D721Med (cell line): ENCODE data around the gene LRRC52.
"Not testable (repeated sequence)": the region's sequence is repeated elsewhere in the genome, so short reads cannot be mapped to it uniquely, and the experiment has no call there.

Experiments
- DNase-seq: peaks from one replicate; pipeline ENCODE4 v3.0.0; 2011; ENCODE audit warnings: low spot score; ENCODE audit not compliant: insufficient read length
- FAIRE-seq: peaks from 2 replicates; lab custom pipeline; 2011; peaks lifted over from hg19 to GRCh38; lab: Jason Lieb, UNC
- TF ChIP-seq, protein P1 (sequence below): IDR thresholded peaks from 2 replicates; pipeline ENCODE4 v1.5.1; 2012; ENCODE audit warnings: mild to moderate bottlenecking, control low read depth; ENCODE audit not compliant: insufficient read depth; ENCODE audit errors: missing control alignments

The LRRC52 gene

DNA sequence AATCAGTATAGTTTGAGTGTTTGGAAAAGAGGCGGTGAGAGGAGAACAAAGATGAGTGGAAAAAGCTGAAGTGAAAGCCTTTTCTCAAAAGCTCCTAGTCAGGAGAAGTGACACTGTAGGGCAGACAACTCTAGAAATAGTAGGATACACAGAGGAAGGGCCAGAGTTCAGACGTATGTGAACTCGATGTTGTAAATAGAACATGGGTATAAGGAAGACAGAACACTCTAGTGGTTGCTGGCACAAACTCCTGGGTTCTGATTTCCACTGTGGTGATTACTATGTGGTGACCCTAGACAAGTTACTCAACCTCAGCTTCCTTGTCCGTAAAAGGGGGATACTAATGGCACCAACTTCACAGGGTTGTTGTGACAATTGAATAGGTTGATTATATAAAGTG is 57.0 kb downstream of the LRRC52 start:
- no peak for FAIRE-seq
- no peak for DNase-seq

DNA sequence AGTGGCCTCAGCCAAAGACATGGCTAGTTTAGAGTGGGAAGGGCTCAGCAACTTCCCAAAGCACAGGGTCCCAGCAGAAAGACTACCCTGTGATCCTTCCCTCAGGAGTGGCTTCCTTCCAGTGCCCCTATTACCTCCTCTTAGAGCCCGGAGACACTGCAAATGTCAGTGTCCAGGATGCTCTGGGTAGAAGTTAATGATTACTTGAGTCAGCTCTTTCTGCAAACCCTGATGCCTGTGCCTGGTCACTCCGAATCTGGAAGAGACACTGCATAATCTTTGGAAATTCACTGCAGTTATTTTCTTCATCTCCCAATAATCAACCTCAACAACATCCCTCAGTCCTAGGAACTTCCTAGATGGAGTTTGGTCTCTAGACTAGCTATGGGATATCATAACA is 60.0 kb downstream of the LRRC52 start:
- no peak for FAIRE-seq
- TF ChIP-seq, protein P1, sequence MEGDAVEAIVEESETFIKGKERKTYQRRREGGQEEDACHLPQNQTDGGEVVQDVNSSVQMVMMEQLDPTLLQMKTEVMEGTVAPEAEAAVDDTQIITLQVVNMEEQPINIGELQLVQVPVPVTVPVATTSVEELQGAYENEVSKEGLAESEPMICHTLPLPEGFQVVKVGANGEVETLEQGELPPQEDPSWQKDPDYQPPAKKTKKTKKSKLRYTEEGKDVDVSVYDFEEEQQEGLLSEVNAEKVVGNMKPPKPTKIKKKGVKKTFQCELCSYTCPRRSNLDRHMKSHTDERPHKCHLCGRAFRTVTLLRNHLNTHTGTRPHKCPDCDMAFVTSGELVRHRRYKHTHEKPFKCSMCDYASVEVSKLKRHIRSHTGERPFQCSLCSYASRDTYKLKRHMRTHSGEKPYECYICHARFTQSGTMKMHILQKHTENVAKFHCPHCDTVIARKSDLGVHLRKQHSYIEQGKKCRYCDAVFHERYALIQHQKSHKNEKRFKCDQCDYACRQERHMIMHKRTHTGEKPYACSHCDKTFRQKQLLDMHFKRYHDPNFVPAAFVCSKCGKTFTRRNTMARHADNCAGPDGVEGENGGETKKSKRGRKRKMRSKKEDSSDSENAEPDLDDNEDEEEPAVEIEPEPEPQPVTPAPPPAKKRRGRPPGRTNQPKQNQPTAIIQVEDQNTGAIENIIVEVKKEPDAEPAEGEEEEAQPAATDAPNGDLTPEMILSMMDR = no peak
- DNase-seq = no peak

More for the DNA sequence above, 57.0 kb downstream of the LRRC52 start:
- TF ChIP-seq, protein P1 = no peak

DNA sequence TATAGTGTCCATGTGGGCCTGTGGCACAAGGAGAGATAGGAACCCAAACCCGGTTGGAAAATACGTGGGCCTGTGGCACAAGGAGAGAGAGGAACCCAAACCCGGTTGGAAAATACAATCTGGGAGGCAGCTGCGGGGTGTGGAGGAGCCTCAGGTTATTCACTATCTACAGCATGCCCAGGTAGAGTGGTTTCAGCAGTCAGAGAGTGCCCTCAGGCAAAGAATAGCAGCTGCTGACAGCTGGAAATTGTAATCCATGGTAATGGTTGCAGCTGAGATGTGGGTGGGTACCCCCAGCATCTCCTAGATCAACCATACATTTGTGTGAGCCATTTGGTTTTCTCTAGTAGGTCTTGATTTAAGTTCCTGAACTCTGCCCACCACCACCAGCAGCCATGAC is 61.4 kb downstream of the LRRC52 start:
- no peak for FAIRE-seq
- no peak for DNase-seq
- TF ChIP-seq, protein P1 = no peak

DNA sequence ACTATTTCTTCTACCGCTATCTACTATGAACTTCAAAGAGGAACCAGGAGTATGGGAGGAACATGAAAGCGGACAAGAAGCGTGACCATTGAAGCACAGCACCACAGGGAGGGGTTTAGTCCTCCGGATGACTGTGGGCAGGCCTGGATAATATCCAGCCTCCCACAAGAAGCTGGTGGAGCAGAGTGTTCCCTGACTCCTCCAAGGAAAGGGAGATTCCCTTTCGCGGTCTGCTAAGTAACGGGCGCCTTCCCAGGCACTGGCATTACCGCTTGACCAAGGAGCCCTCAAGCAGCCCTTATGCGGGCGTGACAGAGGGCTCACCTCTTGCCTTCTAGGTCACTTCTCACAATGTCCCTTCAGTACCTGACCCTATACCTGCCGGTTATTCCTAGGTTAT is 62.9 kb downstream of the LRRC52 start:
- not testable (repeated sequence) for FAIRE-seq, DNase-seq

DNA sequence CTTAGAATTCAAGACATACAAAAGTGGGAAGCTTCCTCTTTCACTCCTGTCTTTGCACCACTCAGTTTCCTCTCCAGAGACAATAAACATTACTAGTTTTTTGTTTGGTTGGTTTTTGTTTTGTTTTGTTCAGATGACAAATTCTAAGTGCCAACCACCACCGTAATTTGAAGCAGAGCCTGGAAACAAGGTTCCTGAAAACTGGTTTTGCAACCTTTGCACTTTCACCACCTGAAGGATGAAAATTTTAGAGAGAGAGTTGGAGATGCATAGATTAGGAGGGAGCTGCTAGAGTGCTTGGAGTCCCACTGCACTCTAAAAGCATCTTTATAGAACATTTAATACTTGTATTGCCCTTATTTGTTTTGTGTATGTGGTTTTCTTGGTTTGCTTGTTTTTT is 67.1 kb downstream of the LRRC52 start:
- FAIRE-seq (no peak), DNase-seq (no peak)
- TF ChIP-seq, protein P1 = no peak

DNA sequence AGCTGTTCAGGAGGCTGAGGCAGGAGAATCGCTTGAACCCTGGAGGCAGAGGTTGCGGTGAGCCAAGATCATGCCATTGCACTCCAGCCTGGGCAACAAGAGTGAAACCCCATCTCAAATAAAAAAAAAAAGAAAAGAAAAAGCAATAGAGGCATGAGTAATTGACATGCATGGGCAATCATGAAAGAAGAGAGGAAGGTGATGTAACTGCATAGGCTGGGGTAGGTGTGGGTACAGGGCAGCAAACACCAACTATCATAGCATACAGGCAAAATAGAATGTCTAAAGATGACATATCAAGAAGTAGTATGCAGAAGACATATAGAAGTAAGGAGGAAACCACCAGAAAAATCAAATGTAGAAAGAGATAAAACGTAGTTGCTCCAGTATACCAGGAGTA is 68.3 kb downstream of the LRRC52 start:
- FAIRE-seq (no peak), DNase-seq (no peak)
- TF ChIP-seq, protein P1 = no peak
